Activated CD4-positive, CD25-positive, alpha-beta regulatory T cell (primary cell): Measurements from ENCODE around the gene ZMIZ2.
"Not testable (repeated sequence)": the region's sequence is repeated elsewhere in the genome, so short reads cannot be mapped to it uniquely, and the experiment has no call there.

ENCODE experiments used
- DNase-seq, 4 experiments: peaks; one replicate each; lab custom pipeline; 2025; lab: John Stamatoyannopoulos, UW

Gene ZMIZ2

GRCh38 chr7:44748045-44748947 is at the start of gene ZMIZ2:
Gene ZMIZ2 (plus strand): TSS chr7:44748847. CDS start chr7:44756250, 7,403 bp downstream.
- DNase-seq, result peak; percentile 80 to 91 (median 86)

GRCh38 chr7:44699598-44699997 is 49.0 kb upstream of the ZMIZ2 start:
- DNase-seq, result not testable (repeated sequence)

- no peak for DNase-seq
Observed at GRCh38 chr7:44700322-44700721, 48.3 kb upstream of the ZMIZ2 start.

DNA sequence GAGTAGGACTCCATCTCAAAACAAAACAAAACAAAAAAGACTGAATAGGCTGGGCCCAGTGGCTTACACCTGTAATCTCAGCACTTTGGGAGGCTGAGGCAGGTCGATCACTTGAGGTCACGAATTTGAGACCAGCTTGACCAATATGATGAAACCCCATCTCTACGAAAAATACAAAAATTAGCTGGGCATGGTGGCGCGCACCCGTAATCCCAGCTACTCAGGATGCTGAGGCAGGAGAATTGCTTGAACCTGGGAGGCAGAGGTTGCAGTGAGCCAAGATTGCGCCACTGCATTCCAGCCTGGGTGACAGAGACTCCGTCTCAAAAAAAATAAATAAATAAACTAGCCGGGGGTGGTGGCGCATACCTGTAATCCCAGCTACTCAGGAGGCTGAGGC is 45.3 kb upstream of the ZMIZ2 start:
- not testable (repeated sequence) for DNase-seq

DNA sequence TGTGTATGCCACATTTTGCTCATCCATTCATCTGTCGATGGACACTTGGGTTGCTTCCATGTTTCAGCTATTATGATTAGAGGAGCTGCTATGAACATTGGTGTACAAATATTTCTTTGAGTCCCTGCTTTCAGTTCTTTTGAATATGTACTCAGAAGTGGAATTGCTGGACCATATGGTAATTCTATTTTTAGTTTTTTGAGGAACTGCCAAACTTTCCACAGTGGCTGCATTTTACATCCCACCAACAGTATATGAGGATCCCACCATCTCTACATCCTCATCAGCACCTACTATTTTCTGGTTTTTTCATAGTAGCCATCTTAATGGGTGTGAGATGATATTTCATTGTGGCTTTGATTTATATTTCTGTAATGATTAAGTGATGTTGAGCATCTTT is 44.7 kb upstream of the ZMIZ2 start:
- no peak for DNase-seq

- no peak for DNase-seq
Observed at GRCh38 chr7:44705434-44705833, 43.2 kb upstream of the ZMIZ2 start.

DNA sequence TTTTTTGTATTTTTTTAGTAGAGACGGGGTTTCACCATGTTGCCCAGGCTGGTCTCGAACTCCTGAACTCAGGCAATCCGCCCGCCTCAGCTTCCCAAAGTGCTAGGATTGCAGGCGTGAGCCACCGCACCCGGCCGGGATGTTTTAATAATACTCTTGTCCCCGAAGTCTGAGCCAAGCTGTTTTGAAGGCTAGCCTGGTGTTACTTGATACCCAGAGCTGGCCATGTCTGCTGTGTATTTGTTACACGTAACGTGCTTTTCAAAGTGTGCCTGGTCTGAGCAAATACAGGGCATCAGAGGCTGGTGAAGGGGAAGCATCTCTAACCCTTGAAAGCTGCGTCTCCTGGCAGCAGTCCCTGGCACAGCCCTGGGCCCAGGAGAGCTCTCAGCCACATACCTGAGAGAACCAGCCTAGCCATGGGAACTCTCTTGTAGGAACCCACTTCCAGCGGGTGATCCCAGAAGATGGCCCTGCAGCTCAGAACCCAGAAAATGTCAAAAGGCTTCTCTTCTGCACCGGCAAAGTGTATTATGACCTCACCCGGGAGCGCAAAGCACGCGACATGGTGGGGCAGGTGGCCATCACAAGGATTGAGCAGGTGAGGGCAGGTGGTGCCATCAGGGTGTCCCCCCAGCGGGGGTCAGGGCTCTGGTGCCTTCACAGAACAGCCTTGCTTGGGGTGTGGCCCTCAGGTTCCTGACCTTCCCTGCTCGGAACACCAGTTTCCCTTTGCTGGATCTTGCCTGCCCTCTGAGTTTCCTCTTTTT is 41.7 kb upstream of the ZMIZ2 start:
- no peak for DNase-seq

DNA sequence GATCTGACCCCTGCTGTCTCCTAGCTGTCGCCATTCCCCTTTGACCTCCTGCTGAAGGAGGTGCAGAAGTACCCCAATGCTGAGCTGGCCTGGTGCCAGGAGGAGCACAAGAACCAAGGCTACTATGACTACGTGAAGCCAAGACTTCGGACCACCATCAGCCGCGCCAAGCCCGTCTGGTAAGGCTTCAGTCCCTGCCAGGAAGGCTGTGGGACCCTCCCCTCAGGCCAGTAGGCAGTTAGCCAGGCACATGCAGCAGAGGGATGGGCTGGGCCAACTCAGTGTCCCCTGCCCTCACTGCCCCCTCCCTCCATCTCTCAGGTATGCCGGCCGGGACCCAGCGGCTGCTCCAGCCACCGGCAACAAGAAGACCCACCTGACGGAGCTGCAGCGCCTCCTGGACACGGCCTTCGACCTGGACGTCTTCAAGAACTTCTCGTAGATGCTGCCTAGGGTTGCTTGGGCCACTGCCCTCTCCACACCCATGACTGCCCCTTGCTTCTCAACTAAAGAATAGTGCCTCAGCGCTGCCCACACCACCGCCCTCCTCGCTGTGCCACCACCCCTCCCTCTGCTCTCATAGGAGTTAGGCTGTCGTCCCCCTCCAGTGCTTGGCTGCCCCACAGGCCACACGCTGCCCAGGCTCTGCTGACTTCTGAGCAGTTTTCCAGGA is 41.0 kb upstream of the ZMIZ2 start:
- no peak for DNase-seq

- DNase-seq, result no peak
Observed at GRCh38 chr7:44709011-44709915, 39.4 kb upstream of the ZMIZ2 start.

DNA sequence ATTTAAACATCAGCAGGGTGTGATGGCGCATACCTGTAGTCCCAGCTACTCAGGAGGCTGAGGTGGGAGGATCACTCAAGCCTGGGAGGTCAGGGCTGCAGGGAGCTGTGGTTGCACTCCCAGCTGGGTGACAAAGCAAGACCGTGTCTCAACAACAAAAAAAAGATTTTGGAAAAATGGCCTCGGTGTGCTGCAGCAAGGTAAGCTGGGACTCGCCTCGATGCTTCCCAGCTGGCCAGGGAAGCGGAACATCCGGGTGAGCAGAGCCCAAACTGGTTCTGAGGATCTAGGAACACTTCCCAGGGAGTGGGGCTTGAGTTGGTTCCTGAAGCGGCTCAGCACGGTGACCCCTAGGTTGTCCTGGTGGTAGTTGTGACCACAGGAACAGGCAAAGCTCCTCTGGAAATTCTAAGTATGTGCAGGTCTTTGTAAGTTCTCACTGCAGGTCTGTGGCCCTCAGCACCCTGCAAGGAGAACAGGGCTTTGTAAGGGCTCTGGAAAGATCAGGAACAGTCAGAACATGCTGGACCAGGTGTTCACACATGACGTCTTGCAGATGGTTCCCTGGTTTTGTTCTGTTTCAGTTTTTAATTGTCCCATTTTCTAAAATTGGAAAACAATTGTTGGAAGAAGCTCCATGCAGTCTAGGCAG is 38.6 kb upstream of the ZMIZ2 start:
- DNase-seq, result no peak

- no peak for DNase-seq
Observed at GRCh38 chr7:44711528-44711927, 37.1 kb upstream of the ZMIZ2 start.

- DNase-seq, result no peak
Observed at GRCh38 chr7:44712012-44712411, 36.6 kb upstream of the ZMIZ2 start.

DNA sequence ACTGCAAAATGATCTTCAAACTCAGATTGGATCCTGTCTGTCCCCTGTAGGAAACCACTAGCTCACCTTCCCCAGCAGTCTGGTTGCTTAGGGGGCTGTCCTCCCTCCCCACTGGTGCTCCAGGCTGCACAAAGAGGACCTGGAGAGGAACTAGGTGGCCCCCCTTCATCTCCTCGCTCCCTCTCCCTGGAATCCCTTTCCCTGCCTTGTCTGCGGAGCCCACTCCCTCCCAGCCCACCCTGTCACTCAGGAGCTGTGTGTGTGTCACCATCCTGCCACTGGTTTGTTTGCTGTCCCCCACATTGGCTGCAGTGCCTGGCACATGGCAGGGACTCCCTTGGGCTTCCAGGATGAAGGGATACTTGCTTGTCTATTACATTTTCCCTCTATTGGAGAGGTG is 35.5 kb upstream of the ZMIZ2 start:
- no peak for DNase-seq

GRCh38 chr7:44713680-44714335 is 34.8 kb upstream of the ZMIZ2 start:
- DNase-seq, result no peak

- DNase-seq, result no peak
Observed at GRCh38 chr7:44716205-44716604, 32.4 kb upstream of the ZMIZ2 start.

- DNase-seq, result no peak
Observed at GRCh38 chr7:44720301-44720700, 28.3 kb upstream of the ZMIZ2 start.

GRCh38 chr7:44724276-44724675 is 24.4 kb upstream of the ZMIZ2 start:
- DNase-seq, result no peak

GRCh38 chr7:44726250-44726649 is 22.4 kb upstream of the ZMIZ2 start:
- not testable (repeated sequence) for DNase-seq

- DNase-seq, result no peak
Observed at GRCh38 chr7:44727158-44727936, 21.3 kb upstream of the ZMIZ2 start.

GRCh38 chr7:44727937-44728262 is 20.7 kb upstream of the ZMIZ2 start:
- no peak for DNase-seq
